Activated CD8-positive, alpha-beta memory T cell treated with anti-CD3 and anti-CD28 coated beads, Interleukin-2, amount 10 ng/mL, durations not matched to agents 7 days and 5 days (primary cell): ENCODE measurements around the gene PGM2. TPM values are rescaled to one million over a fixed set of nuclear protein-coding genes. Genes with fewer than 3 reads are reported as not detected.

ENCODE experiments used
- ATAC-seq: fragments of 150-1000 bp; cut with Tn5 transposase; one replicate; pipeline ENCODE4 v1.10.0; 2021; ENCODE audit warnings: moderate library complexity
- CTCF ChIA-PET: fragments of 350-600 bp; sonication (Branson Sonifier 250); formaldehyde crosslinking; loops from one replicate; lab custom pipeline; 2021; ENCODE audit warnings: antibody characterized with exemption; lab: Charles Lee
- DNase-seq: peaks from one replicate; pipeline ENCODE4 v3.0.0-alpha.2; 2020
- H3K27ac Mint-ChIP-seq: one replicate; pipeline ENCODE4 v1.8.0; 2021; ENCODE audit warnings: mild to moderate bottlenecking, mixed read lengths
- H3K27me3 Mint-ChIP-seq: one replicate; pipeline ENCODE4 v1.8.0; 2021; ENCODE audit warnings: mixed read lengths
- H3K36me3 Mint-ChIP-seq: one replicate; pipeline ENCODE4 v1.8.0; 2021; ENCODE audit warnings: mild to moderate bottlenecking, mixed read lengths
- H3K4me1 Mint-ChIP-seq: one replicate; pipeline ENCODE4 v1.8.0; 2021; ENCODE audit warnings: mixed read lengths
- H3K4me3 Mint-ChIP-seq: one replicate; pipeline ENCODE4 v1.8.0; 2021; ENCODE audit warnings: mild to moderate bottlenecking, moderate library complexity, mixed read lengths
- H3K9me3 Mint-ChIP-seq: one replicate; pipeline ENCODE4 v1.8.0; 2022; ENCODE audit warnings: low read depth, mixed read lengths
- total RNA-seq, 2 experiments: library from RNA; stranded (reverse); gene quantifications; one replicate each; pipeline ENCODE4 v1.2.3, GENCODE V29; 2021

PGM2 gene
- total RNA-seq, 2 experiments from 2014 or later: 38.6 to 49.0 TPM

GRCh38 chr4:37825968-37826294 lies 555 bp upstream of the PGM2 start:
- Mint-ChIP-seq H3K4me3 (peak overlapping the region; percentile 93), H3K27me3 (no peaks in the 10 kb centered on the region), H3K27ac (peak overlapping the region; percentile 89), H3K9me3 (no peaks in the 10 kb centered on the region), H3K36me3 (peaks cover 18% of the 10 kb centered on the region), H3K4me1 (peaks cover 38% of the 10 kb centered on the region)
- ATAC-seq (peak; percentile 11), DNase-seq (no peak)
- CTCF ChIA-PET: interaction anchor here (0.7 to 2.5 kb wide), 8 partner anchors 14 to 223 kb away, joined by 3 to 7 read pairs (median 4); no protein-coding TSS in a partner anchor

- H3K27ac Mint-ChIP-seq: peak overlapping the region; percentile 89
- H3K9me3 Mint-ChIP-seq: no peaks in the 10 kb centered on the region
- CTCF ChIA-PET: interaction anchor here (1.0 to 2.5 kb wide), 7 partner anchors 9 to 224 kb away, joined by 3 to 10 read pairs (median 5); no protein-coding TSS in a partner anchor
- ATAC-seq (peak; percentile 37), DNase-seq (peak; percentile 49)
- H3K36me3 Mint-ChIP-seq: peaks cover 29% of the 10 kb centered on the region
- H3K4me1 Mint-ChIP-seq: peaks cover 37% of the 10 kb centered on the region
- no peaks in the 10 kb centered on the region for H3K27me3 Mint-ChIP-seq
- peak overlapping the region; percentile 93 for H3K4me3 Mint-ChIP-seq
Observed at GRCh38 chr4:37827030-37827685, 672 bp downstream of the PGM2 start.

- DNase-seq (no peak), ATAC-seq (no peak)
- Mint-ChIP-seq H3K4me3 (peak overlapping the region; percentile 93), H3K27me3 (no peaks in the 10 kb centered on the region), H3K27ac (no peak overlapping the region), H3K9me3 (no peaks in the 10 kb centered on the region), H3K36me3 (peaks cover 32% of the 10 kb centered on the region), H3K4me1 (peaks cover 36% of the 10 kb centered on the region)
- CTCF ChIA-PET: interaction anchor here (1.3 to 2.0 kb wide), 2 partner anchors 8 to 150 kb away, joined by 3 to 10 read pairs; no protein-coding TSS in a partner anchor
Observed at GRCh38 chr4:37827802-37828321, 1.4 kb downstream of the PGM2 start.

DNA sequence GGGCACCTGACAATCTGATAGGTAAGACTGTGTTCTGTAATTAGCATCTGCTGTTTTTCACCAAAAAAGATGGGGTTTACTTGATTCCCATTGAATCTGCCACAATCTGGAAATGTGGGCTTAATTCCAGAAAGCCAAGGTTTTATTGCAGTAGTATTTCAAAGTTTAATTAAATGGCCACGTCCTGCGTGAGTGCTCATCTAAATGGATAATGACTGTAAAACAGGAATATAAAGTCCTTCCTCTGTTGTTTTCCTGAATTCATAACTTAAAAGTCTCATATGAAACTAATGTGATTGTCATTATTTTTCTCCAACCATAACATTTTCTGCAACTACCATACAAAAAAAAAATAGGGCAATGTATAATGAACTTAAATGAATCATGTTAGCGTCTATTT lies 2.4 kb downstream of the PGM2 start:
- DNase-seq: no peak
- Mint-ChIP-seq H3K27me3 (no peaks in the 10 kb centered on the region), H3K36me3 (peaks cover 35% of the 10 kb centered on the region), H3K4me3 (no peak overlapping the region), H3K9me3 (no peaks in the 10 kb centered on the region), H3K27ac (no peak overlapping the region), H3K4me1 (peaks cover 36% of the 10 kb centered on the region)
- ATAC-seq: no peak
- CTCF ChIA-PET: no interaction called here

DNA sequence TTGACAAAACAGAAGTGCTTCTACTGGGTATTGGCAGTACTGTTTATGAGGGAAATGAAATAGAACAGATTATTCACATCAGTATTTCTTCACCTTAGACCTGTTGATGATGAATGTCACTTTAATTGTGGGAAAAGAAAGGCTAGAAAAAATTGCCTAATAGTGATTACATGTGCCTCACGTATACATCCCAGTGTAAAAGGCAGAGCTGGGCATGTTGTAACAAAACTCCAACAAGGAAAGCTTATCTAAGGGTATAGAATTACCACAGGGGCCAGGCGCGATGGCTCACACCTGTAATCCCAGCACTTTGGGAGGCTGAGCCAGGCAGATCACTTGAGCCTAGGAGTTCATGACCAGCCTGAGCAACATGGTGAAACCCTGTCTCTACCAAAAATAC lies 4.2 kb downstream of the PGM2 start:
- H3K9me3 Mint-ChIP-seq: no peaks in the 10 kb centered on the region
- H3K27ac Mint-ChIP-seq: no peak overlapping the region
- ATAC-seq (no peak), DNase-seq (no peak)
- no peaks in the 10 kb centered on the region for H3K27me3 Mint-ChIP-seq
- H3K4me1 Mint-ChIP-seq: peaks cover 35% of the 10 kb centered on the region
- CTCF ChIA-PET: interaction anchor here (1.0 to 1.2 kb wide), 3 partner anchors 12 to 147 kb away, joined by 3 to 4 read pairs (median 4); no protein-coding TSS in a partner anchor
- peaks cover 42% of the 10 kb centered on the region for H3K36me3 Mint-ChIP-seq
- H3K4me3 Mint-ChIP-seq: no peak overlapping the region

DNA sequence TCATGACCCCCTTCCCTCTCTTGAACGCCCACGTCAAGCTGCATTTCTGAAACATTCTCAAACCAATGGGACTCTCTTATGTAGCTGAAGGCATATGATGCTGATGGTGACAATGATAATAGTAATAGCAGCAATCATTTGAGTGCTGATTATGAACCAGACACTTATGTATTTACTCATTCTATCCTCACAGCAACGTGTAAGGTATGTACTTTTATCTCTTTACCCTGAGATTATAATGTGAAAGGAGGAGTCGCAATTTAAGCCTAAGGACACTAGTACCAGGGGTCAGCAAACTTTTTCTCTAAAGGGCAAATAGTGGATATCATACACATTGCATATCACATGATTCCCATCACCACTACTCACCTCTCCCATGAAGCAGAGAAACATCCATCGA lies 8.5 kb downstream of the PGM2 start:
- DNase-seq (no peak), ATAC-seq (no peak)
- peaks cover 28% of the 10 kb centered on the region for H3K4me1 Mint-ChIP-seq
- H3K36me3 Mint-ChIP-seq: peaks cover 51% of the 10 kb centered on the region
- H3K27me3 Mint-ChIP-seq: no peaks in the 10 kb centered on the region
- no peak overlapping the region for H3K27ac Mint-ChIP-seq
- CTCF ChIA-PET: interaction anchor here (1.4 to 2.0 kb wide), 4 partner anchors 8 to 200 kb away, joined by 4 to 10 read pairs (median 4); partner anchors contain the start of gene PGM2
- H3K4me3 Mint-ChIP-seq: no peak overlapping the region
- no peaks in the 10 kb centered on the region for H3K9me3 Mint-ChIP-seq

GRCh38 chr4:37835806-37836205 lies 9.3 kb downstream of the PGM2 start:
- CTCF ChIA-PET: interaction anchor here (2.0 kb wide), 2 partner anchors 8 to 199 kb away, joined by 5 to 10 read pairs; partner anchors contain the start of gene PGM2
- Mint-ChIP-seq H3K4me1 (peaks cover 28% of the 10 kb centered on the region), H3K9me3 (no peaks in the 10 kb centered on the region), H3K36me3 (peaks cover 44% of the 10 kb centered on the region), H3K4me3 (no peak overlapping the region), H3K27ac (no peak overlapping the region), H3K27me3 (no peaks in the 10 kb centered on the region)
- ATAC-seq: no peak
- DNase-seq: no peak

DNA sequence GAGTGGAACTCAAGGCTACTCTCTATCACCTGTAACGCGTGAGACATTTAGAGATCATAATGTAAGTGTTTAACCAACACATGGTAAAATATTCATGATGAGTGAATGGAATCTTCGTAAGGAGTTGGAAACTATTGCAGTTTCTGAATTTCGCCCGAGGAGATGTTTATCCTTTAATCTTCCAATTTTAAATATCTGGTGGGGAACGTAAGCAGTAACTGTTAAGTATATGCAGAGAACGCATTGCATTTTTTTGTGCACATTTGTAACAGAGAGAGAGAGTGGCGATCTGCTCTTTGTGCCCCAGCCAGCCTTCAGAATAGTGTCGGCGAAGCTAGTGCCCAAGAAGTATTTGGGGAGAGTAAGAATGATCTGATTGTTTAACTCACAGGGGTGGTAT lies 9.8 kb downstream of the PGM2 start:
- Mint-ChIP-seq H3K27me3 (no peaks in the 10 kb centered on the region), H3K27ac (no peak overlapping the region), H3K36me3 (peaks cover 43% of the 10 kb centered on the region), H3K9me3 (no peaks in the 10 kb centered on the region), H3K4me1 (peaks cover 28% of the 10 kb centered on the region), H3K4me3 (no peak overlapping the region)
- no peak for ATAC-seq
- DNase-seq: no peak
- CTCF ChIA-PET: interaction anchor here (1.5 to 2.0 kb wide), 3 partner anchors 9 to 233 kb away, joined by 3 to 10 read pairs (median 5); partner anchors contain the start of gene PGM2

GRCh38 chr4:37836838-37837440 lies 10.5 kb downstream of the PGM2 start:
- peaks cover 26% of the 10 kb centered on the region for H3K4me1 Mint-ChIP-seq
- H3K9me3 Mint-ChIP-seq: no peaks in the 10 kb centered on the region
- H3K36me3 Mint-ChIP-seq: peaks cover 42% of the 10 kb centered on the region
- no peaks in the 10 kb centered on the region for H3K27me3 Mint-ChIP-seq
- peak overlapping the region; percentile 53 for H3K27ac Mint-ChIP-seq
- DNase-seq (no peak), ATAC-seq (peak; percentile 30)
- CTCF ChIA-PET: interaction anchor here (1.5 to 2.0 kb wide), 3 partner anchors 10 to 234 kb away, joined by 3 to 10 read pairs (median 5); partner anchors contain the start of gene PGM2
- no peak overlapping the region for H3K4me3 Mint-ChIP-seq

GRCh38 chr4:37837446-37837845 lies 11.0 kb downstream of the PGM2 start:
- peak; percentile 53 for ATAC-seq
- CTCF ChIA-PET: interaction anchor here (1.5 kb wide), 1 partner anchor 235 kb away, joined by 3 read pairs; no protein-coding TSS in a partner anchor
- peaks cover 22% of the 10 kb centered on the region for H3K4me1 Mint-ChIP-seq
- no peaks in the 10 kb centered on the region for H3K9me3 Mint-ChIP-seq
- H3K36me3 Mint-ChIP-seq: peaks cover 38% of the 10 kb centered on the region
- H3K4me3 Mint-ChIP-seq: no peak overlapping the region
- H3K27me3 Mint-ChIP-seq: no peaks in the 10 kb centered on the region
- DNase-seq: no peak
- H3K27ac Mint-ChIP-seq: peak overlapping the region; percentile 37

- CTCF ChIA-PET: no interaction called here
- peaks cover 22% of the 10 kb centered on the region for H3K4me1 Mint-ChIP-seq
- peaks cover 41% of the 10 kb centered on the region for H3K36me3 Mint-ChIP-seq
- H3K4me3 Mint-ChIP-seq: no peak overlapping the region
- no peak overlapping the region for H3K27ac Mint-ChIP-seq
- DNase-seq: no peak
- H3K27me3 Mint-ChIP-seq: no peaks in the 10 kb centered on the region
- H3K9me3 Mint-ChIP-seq: no peaks in the 10 kb centered on the region
- ATAC-seq: no peak
Observed at GRCh38 chr4:37839426-37839825, 12.9 kb downstream of the PGM2 start.

DNA sequence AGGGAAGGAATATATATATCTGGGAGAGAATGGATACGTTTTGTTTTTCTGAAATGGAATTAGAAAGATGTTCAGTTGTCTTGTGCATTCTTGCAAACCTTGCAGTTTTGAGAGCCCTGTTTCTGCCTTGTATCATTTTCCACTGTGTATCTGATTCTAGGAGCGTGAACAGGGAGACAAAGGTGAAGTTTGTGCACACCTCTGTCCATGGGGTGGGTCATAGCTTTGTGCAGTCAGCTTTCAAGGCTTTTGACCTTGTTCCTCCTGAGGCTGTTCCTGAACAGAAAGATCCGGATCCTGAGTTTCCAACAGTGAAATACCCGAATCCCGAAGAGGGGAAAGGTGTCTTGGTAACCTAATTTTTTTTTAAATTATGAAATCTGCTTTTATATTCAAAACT lies 17.7 kb downstream of the PGM2 start:
- Mint-ChIP-seq H3K27me3 (no peaks in the 10 kb centered on the region), H3K27ac (no peak overlapping the region), H3K4me1 (no peaks in the 10 kb centered on the region), H3K4me3 (no peak overlapping the region), H3K36me3 (peaks cover 43% of the 10 kb centered on the region), H3K9me3 (no peaks in the 10 kb centered on the region)
- DNase-seq (no peak), ATAC-seq (no peak)
- CTCF ChIA-PET: no interaction called here

GRCh38 chr4:37845201-37845600 lies 18.7 kb downstream of the PGM2 start:
- no peaks in the 10 kb centered on the region for H3K27me3 Mint-ChIP-seq
- H3K4me1 Mint-ChIP-seq: no peaks in the 10 kb centered on the region
- CTCF ChIA-PET: no interaction called here
- H3K36me3 Mint-ChIP-seq: peaks cover 40% of the 10 kb centered on the region
- H3K9me3 Mint-ChIP-seq: no peaks in the 10 kb centered on the region
- no peak overlapping the region for H3K27ac Mint-ChIP-seq
- ATAC-seq (no peak), DNase-seq (no peak)
- no peak overlapping the region for H3K4me3 Mint-ChIP-seq
